K562 (cell line): ENCODE results near the gene SMARCC1. TPM values are rescaled to one million over a fixed set of nuclear protein-coding genes. Genes with fewer than 3 reads are reported as not detected.

ENCODE experiments used
- COPS2 ChIP-seq: fragments of 450-650 bp; conservative IDR thresholded peaks from 2 replicates; pipeline ENCODE4 v1.6.1; 2016; ENCODE audit warnings: mild to moderate bottlenecking, moderate library complexity
- DDX20 ChIP-seq: fragments of 450-650 bp; IDR thresholded peaks from 2 replicates; pipeline ENCODE4 v1.6.1; 2016; ENCODE audit warnings: missing genetic modification characterization, low read depth, mild to moderate bottlenecking, missing compliant biosample characterization, moderate library complexity
- ESRRA ChIP-seq: fragments of 450-650 bp; IDR thresholded peaks from 2 replicates; pipeline ENCODE4 v1.6.1; 2014; ENCODE audit warnings: low read depth, mild to moderate bottlenecking, moderate library complexity, borderline replicate concordance
- ETV5 ChIP-seq: sonication (generic); formaldehyde crosslinking; IDR thresholded peaks from 2 replicates; pipeline ENCODE4 v1.4.0; 2020; ENCODE audit warnings: low read depth, mild to moderate bottlenecking, missing genetic modification reagents
- FOS ChIP-seq: IDR thresholded peaks from 3 replicates; pipeline ENCODE4 v1.6.1; 2011; ENCODE audit not compliant: insufficient read length; ENCODE audit errors: extremely low read depth
- KHSRP ChIP-seq: fragments of 450-650 bp; IDR thresholded peaks from 2 replicates; pipeline ENCODE4 v1.6.1; 2017
- KLF13 ChIP-seq: fragments of 450-650 bp; IDR thresholded peaks from 2 replicates; pipeline ENCODE4 v1.6.1; 2016; ENCODE audit warnings: missing genetic modification characterization, low read depth, mild to moderate bottlenecking, missing compliant biosample characterization, moderate library complexity, borderline replicate concordance
- MTA2 ChIP-seq: fragments of 450-650 bp; IDR thresholded peaks from 2 replicates; pipeline ENCODE4 v1.6.1; 2016; ENCODE audit warnings: low read depth
- SRSF1 ChIP-seq: fragments of 200-400 bp; formaldehyde crosslinking; IDR thresholded peaks from 2 replicates; pipeline ENCODE4 v1.6.1; 2017; ENCODE audit warnings: mild to moderate bottlenecking, low read depth, low read length, moderate library complexity
- XRCC5 ChIP-seq: fragments of 200-400 bp; formaldehyde crosslinking; IDR thresholded peaks from 2 replicates; pipeline ENCODE4 v1.6.1; 2017; ENCODE audit warnings: low read depth, mild to moderate bottlenecking, low read length
- polyA plus RNA-seq, 8 experiments: library from polyadenylated mRNA; depleted of rRNA in 4 of 8; stranded (reverse) in 5 of 8; unstranded in 3 of 8; fragments of >200 nt; fragmentation: Nextera tagmentation in 2 of 8; fragmentation: Illumina TruSeq in 1 of 8; extraction: Ambion mirVana in 2 of 8; extraction: Trizol in 1 of 8; gene quantifications; 2 replicates each; pipeline versions ENCODE4 v1.2.1 to v1.2.3, GENCODE V29; 2011 to 2014; ENCODE audit warnings: inconsistent platforms in 1 of 8, missing spikeins in 1 of 8
- total RNA-seq, 7 experiments: library from RNA; depleted of rRNA in 6 of 7; stranded (reverse); fragments of >200 nt in 6 of 7; fragmentation: Illumina TruSeq in 2 of 7; extraction: Trizol in 2 of 7; gene quantifications; 2 replicates each; pipeline versions ENCODE4 v1.2.1 to v1.2.3, GENCODE V29; 2011 to 2021; ENCODE audit warnings: low replicate concordance in 1 of 7
- TF ChIP-seq, protein P1 (sequence below), 2 experiments: fragments of 450-650 bp; formaldehyde crosslinking in 1 of 2; IDR thresholded peaks; 2 replicates each; pipeline versions ENCODE4 v1.4.0 to v1.6.1; 2014 to 2020; ENCODE audit warnings: mild to moderate bottlenecking in 2 of 2, borderline replicate concordance in 1 of 2, low read depth in 1 of 2
- TF ChIP-seq, protein P2 (sequence below), 2 experiments: fragments of 450-650 bp; conservative IDR thresholded peaks; 2 replicates each; pipeline ENCODE4 v1.6.1; 2017; ENCODE audit warnings: mild to moderate bottlenecking in 2 of 2, moderate library complexity in 2 of 2
- TF ChIP-seq, protein P3 (sequence below): sonication (generic); formaldehyde crosslinking; IDR thresholded peaks from 2 replicates; pipeline ENCODE4 v1.8.0; 2022; ENCODE audit warnings: missing genetic modification reagents, mild to moderate bottlenecking, borderline replicate concordance
- TF ChIP-seq, protein P4 (sequence below): fragments of 450-650 bp; conservative IDR thresholded peaks from 2 replicates; pipeline ENCODE4 v1.6.1; 2016; ENCODE audit warnings: missing genetic modification characterization, low read depth, mild to moderate bottlenecking, control low read depth, missing compliant biosample characterization

SMARCC1 gene
- total and polyA plus RNA-seq, 9 of the 15 experiments (the other 6 are each of a cell fraction or from before 2014, with no cell fraction given) = 20.7 to 199 (median 66.0) TPM

DNA sequence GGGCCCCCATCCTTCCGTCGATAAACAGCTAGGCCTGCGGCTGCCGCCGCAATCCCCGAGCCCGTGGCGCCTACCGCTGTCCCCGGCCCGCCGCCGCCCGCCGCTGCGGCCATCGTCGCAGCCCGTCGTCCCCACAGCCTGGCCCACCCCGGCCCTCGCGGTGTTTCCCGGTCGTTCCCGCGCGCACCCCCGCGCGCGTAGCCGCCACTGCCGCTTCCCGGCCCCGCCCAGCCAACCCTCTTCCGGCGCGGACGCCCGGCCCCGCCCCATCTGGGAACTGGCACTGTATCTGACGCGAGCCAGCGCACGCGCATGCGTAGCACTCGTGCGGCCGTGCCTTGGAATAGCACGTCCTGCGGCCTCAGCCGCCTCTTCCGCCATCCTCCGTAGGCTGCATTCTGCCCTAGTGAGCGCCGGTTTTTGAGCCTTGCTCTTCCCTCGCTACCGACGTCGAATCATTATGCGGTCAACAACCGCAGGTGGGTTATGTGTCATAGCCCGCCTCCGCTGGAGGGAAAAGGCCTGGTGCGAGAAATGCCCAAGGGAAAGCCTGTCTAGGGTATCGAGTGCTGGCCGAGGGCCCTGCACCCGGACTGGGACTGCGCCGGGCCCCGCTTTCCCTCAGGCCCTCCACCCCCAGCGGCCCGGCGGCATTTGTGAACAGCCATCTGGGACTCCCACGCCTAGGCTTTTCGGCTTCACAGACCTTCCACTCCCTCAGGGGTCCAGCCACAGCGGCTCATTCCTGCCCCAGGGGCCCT, at the start of gene SMARCC1 (continued):
- TF ChIP-seq, protein P1, sequence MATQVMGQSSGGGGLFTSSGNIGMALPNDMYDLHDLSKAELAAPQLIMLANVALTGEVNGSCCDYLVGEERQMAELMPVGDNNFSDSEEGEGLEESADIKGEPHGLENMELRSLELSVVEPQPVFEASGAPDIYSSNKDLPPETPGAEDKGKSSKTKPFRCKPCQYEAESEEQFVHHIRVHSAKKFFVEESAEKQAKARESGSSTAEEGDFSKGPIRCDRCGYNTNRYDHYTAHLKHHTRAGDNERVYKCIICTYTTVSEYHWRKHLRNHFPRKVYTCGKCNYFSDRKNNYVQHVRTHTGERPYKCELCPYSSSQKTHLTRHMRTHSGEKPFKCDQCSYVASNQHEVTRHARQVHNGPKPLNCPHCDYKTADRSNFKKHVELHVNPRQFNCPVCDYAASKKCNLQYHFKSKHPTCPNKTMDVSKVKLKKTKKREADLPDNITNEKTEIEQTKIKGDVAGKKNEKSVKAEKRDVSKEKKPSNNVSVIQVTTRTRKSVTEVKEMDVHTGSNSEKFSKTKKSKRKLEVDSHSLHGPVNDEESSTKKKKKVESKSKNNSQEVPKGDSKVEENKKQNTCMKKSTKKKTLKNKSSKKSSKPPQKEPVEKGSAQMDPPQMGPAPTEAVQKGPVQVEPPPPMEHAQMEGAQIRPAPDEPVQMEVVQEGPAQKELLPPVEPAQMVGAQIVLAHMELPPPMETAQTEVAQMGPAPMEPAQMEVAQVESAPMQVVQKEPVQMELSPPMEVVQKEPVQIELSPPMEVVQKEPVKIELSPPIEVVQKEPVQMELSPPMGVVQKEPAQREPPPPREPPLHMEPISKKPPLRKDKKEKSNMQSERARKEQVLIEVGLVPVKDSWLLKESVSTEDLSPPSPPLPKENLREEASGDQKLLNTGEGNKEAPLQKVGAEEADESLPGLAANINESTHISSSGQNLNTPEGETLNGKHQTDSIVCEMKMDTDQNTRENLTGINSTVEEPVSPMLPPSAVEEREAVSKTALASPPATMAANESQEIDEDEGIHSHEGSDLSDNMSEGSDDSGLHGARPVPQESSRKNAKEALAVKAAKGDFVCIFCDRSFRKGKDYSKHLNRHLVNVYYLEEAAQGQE (IDR thresholded peaks at IDR 0.05; ENCODE audit: borderline replicate concordance) = no peak
- TF ChIP-seq, protein P1 (CRISPR knock-in tag; IDR thresholded peaks at IDR 0.05; ENCODE audit: low read depth) = 0 out of 2 replicates have a peak, but pooled peaks have one; percentile 37
- TF ChIP-seq MTA2 (no peak), ESRRA (peak; percentile 62; the same call in 1 of the 2 replicates), ETV5 (peak; percentile 86; the same call in 1 of the 2 replicates), XRCC5 (peak; percentile 70; the same call in 1 of the 2 replicates), COPS2 (no peak), KHSRP (no peak), KLF13 (tag) (no peak), DDX20 (tag) (no peak), SRSF1 (0 out of 2 replicates have a peak, but pooled peaks have one; percentile 40), FOS (no peak)
- TF ChIP-seq, protein P2, sequence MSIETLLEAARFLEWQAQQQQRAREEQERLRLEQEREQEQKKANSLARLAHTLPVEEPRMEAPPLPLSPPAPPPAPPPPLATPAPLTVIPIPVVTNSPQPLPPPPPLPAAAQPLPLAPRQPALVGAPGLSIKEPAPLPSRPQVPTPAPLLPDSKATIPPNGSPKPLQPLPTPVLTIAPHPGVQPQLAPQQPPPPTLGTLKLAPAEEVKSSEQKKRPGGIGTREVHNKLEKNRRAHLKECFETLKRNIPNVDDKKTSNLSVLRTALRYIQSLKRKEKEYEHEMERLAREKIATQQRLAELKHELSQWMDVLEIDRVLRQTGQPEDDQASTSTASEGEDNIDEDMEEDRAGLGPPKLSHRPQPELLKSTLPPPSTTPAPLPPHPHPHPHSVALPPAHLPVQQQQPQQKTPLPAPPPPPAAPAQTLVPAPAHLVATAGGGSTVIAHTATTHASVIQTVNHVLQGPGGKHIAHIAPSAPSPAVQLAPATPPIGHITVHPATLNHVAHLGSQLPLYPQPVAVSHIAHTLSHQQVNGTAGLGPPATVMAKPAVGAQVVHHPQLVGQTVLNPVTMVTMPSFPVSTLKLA (conservative IDR thresholded peaks at IDR 0.05) = peak; percentile 82 to 93; a peak in 2 of 4 replicates
- TF ChIP-seq, protein P3, sequence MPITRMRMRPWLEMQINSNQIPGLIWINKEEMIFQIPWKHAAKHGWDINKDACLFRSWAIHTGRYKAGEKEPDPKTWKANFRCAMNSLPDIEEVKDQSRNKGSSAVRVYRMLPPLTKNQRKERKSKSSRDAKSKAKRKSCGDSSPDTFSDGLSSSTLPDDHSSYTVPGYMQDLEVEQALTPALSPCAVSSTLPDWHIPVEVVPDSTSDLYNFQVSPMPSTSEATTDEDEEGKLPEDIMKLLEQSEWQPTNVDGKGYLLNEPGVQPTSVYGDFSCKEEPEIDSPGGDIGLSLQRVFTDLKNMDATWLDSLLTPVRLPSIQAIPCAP = no peak
- TF ChIP-seq, protein P4, sequence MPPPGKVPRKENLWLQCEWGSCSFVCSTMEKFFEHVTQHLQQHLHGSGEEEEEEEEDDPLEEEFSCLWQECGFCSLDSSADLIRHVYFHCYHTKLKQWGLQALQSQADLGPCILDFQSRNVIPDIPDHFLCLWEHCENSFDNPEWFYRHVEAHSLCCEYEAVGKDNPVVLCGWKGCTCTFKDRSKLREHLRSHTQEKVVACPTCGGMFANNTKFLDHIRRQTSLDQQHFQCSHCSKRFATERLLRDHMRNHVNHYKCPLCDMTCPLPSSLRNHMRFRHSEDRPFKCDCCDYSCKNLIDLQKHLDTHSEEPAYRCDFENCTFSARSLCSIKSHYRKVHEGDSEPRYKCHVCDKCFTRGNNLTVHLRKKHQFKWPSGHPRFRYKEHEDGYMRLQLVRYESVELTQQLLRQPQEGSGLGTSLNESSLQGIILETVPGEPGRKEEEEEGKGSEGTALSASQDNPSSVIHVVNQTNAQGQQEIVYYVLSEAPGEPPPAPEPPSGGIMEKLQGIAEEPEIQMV (tag) = 0 out of 2 replicates have a peak, but pooled peaks have one; percentile 59
